Left ventricle myocardium superior (tissue), 1 donor: ENCODE data around the gene THRB. TPM values are rescaled to one million over a fixed set of nuclear protein-coding genes. Genes with fewer than 3 reads are reported as not detected.

Experiments
- ATAC-seq: fragments of 200-7000 bp; cut with Tn5 transposase; one replicate; pipeline ENCODE4 v1.9.1; 2020; ENCODE audit warnings: mild to moderate bottlenecking, moderate library complexity
- DNase-seq: peaks from one replicate; pipeline ENCODE4 v3.0.0-alpha.2; 2020
- intact Hi-C: fragments of 100-400 bp; cut with micrococcal nuclease; formaldehyde crosslinking; loops from one replicate; pipeline ENCODE4 v1.11.0; 2022
- microRNA-seq: library from miRNA; unstranded; fragments of <30 nt; microRNA quantifications from one replicate; pipeline ENCODE4 v1.2.0, GENCODE V29; 2020; ENCODE audit warnings: borderline number of aligned reads
- total RNA-seq: library from RNA; stranded (reverse); fragmentation: NEBNext Ultra II Directional; extraction: Animal tissue kit (Norgen Biotek cat#: 25700); gene quantifications from one replicate; pipeline ENCODE4 v1.2.1, GENCODE V29; 2021
- donor health status: DM: no; HTN: yes; CAD: no; lungs with severe emphysema.

THRB gene
- total RNA-seq, 1 donor from 2014 or later, result 23.1 TPM

DNA sequence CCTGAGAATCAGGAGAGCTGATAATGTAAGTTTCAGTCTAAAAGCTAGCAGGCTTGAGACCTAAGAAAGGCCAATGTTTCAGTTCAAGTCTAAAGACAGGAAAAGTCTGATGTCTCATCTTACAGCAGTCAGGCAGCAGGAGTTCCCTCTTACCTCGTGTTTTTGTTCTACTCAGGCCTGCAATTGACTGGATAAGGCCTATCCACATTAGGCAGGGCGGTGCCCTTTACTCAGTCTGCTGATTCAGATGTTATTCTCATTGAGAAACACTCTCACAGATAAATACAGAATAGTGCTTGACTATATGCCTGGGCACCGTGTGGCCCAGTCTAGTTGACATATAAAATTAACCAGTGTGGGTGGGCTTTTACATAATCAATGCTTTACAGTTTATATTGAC lies 427.2 kb downstream of the THRB start:
- DNase-seq (no peak), ATAC-seq (no peak)
- intact Hi-C loops, result no loop called here

Small RNAs within 50 kb of the gene (microRNA-seq; reads per million reads assigned to microRNA genes)
- gene MIR4792, result not detected
